ENCODE data around the gene SCYGR7.

Gene SCYGR7

GRCh38 chr2:227766373-227766883 is 38.3 kb downstream of the SCYGR7 start:
- ChIA-PET CTCF (interaction anchor here (0.7 to 4.7 kb wide), 66 partner anchors 8 to 733 kb away, joined by 3 to 46 read pairs (median 5); partner anchors contain the start of genes SCYGR5, SLC19A3 and TM4SF20), POLR2A (interaction anchor here (0.6 kb wide), 1 partner anchor 10 kb away, joined by 3 read pairs; no protein-coding TSS in a partner anchor)
- peak; percentile 79 for DNase-seq (ENCODE audit: extremely low spot score)
- peak; percentile 89 for TF ChIP-seq CTCF (IDR thresholded peaks at IDR 0.05; ENCODE audit: control extremely low read depth, extremely low read depth, low read depth, missing control alignments)

GRCh38 chr2:227767830-227768229 is 39.7 kb downstream of the SCYGR7 start:
- CTCF ChIA-PET, result interaction anchor here (1.0 to 4.7 kb wide), 7 partner anchors 12 to 528 kb away, joined by 4 to 46 read pairs (median 15); no protein-coding TSS in a partner anchor
- POLR2A ChIA-PET, result no interaction called here
- no peak for DNase-seq (ENCODE audit: extremely low spot score)
- no peak for TF ChIP-seq CTCF (IDR thresholded peaks at IDR 0.05; ENCODE audit: control extremely low read depth, extremely low read depth, low read depth, missing control alignments)

GRCh38 chr2:227772197-227772661 is 44.1 kb downstream of the SCYGR7 start:
- no peak for DNase-seq (ENCODE audit: extremely low spot score)
- ChIA-PET POLR2A (no interaction called here), CTCF (interaction anchor here (1.0 to 4.4 kb wide), 3 partner anchors 10 to 301 kb away, joined by 3 to 43 read pairs (median 5); partner anchors contain the start of gene AGFG1)
- no peak for TF ChIP-seq CTCF (IDR thresholded peaks at IDR 0.05; ENCODE audit: control extremely low read depth, extremely low read depth, low read depth, missing control alignments)

DNA sequence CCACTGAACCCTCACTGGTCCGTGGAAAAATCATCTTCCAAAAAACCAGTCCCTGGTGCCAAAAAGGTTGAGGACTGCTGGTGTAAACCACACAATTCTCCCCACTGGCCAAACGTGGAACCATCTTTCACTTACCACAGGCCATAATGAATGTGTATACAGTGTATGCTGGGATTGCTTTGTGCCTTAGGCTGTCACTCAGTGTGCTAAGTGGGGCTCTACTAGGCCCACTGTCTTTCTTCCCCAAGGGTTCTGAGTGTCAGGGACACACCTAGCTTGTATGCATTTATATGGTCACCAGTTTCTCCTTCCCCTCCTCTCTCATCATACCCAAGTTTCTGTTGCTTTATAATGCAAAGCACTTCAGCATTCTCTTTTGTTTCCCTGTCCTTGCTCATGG is 44.8 kb downstream of the SCYGR7 start:
- TF ChIP-seq CTCF (IDR thresholded peaks at IDR 0.05; ENCODE audit: control extremely low read depth, extremely low read depth, low read depth, missing control alignments), result no peak
- POLR2A ChIA-PET, result no interaction called here
- DNase-seq (ENCODE audit: extremely low spot score), result no peak
- CTCF ChIA-PET, result interaction anchor here (1.0 to 4.4 kb wide), 4 partner anchors 9 to 89 kb away, joined by 3 to 43 read pairs (median 6); no protein-coding TSS in a partner anchor

DNA sequence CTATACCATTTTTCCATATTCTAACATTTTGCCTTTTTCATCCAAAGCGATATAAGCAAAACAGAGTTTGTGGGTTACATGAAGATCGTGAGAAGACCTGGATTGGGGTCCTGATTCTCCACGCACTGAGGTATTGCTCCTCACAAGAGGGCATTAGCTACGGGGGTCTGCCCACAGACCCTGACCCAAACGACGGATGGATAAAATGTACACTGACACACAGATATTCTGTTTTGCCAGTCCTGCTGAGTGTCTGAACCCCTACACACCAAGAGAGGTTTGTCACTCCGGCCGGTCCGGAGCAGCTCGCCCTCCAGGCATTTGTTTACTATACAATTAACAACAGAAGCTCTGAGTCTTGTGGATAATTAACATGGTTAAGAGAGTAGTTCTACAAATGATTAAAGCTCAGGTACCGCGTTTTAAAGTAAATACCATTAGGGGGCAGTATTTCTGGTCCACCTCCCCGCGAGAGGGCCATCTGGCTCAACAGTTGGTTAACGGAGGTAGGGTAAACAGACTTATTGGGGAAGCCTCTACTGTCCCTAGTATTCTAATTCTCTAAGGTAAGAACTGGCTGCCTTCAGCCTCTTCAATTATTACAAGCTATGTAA is 46.0 kb downstream of the SCYGR7 start:
- peak; percentile 41 for DNase-seq (ENCODE audit: extremely low spot score)
- peak; percentile 15 for TF ChIP-seq CTCF (IDR thresholded peaks at IDR 0.05; ENCODE audit: control extremely low read depth, extremely low read depth, low read depth, missing control alignments)
- ChIA-PET CTCF (interaction anchor here (0.8 to 4.4 kb wide), 22 partner anchors 9 to 381 kb away, joined by 3 to 43 read pairs (median 3); partner anchors contain the start of gene DAW1), POLR2A (no interaction called here)

DNA sequence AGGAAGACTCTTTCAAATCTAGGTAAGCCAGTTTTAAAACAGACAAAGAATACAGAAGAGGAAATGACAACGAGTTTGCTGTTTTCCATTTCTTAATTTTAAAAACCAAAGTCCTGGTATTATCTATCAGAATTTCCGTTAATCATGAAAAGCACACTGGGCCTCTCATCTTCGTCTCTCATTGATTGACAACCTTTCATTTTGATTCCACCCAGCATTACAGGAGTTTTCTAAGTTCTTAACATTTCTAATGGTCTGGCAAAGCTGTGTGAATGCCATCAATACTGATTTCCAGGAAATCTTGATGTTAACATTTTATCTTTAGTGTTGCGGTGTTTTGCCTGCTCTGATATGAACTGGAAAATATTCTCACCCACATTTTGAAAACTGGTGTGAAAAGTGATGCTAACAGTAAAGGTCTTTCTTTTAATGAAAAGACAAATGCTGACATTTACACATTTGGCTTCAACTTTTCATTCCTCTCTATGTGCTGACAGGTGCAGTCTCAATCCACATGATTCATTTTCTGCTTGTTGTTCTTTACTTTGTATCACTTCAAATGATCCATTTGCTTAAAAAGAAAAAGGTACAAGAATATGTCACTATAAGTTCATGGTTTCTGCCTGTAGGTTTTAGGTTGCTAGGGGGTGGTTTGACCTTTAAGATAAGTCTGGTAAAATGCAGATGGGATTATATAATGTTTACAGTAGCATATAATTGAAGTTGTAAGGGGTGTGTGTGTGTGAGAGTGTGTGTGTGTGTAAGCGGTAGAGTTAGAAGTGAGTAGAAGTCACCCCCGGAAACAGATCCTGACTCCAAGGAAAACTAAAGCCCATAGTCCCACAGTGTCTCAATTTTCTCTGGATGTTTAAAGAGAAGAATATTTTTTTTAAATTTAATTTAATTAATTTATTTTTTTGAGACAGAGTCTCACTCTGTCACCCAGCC is 47.0 kb downstream of the SCYGR7 start:
- POLR2A ChIA-PET, result no interaction called here
- no peak for TF ChIP-seq CTCF (IDR thresholded peaks at IDR 0.05; ENCODE audit: control extremely low read depth, extremely low read depth, low read depth, missing control alignments)
- CTCF ChIA-PET, result interaction anchor here (0.8 to 4.4 kb wide), 17 partner anchors 8 to 382 kb away, joined by 3 to 43 read pairs (median 4); partner anchors contain the start of gene DAW1

More for the DNA sequence above, 47.0 kb downstream of the SCYGR7 start:
- no peak for DNase-seq (ENCODE audit: extremely low spot score)

Data from GM10248 (cell line).